ENCODE results near the gene CFI. TPM values are rescaled to one million over a fixed set of nuclear protein-coding genes. Genes with fewer than 3 reads are reported as not detected.
A peak's percentile ranks its signal among the peaks of the same experiment; 100 is the strongest.

Gene CFI
- total RNA-seq, 2 experiments from 2014 or later: not detected

DNA sequence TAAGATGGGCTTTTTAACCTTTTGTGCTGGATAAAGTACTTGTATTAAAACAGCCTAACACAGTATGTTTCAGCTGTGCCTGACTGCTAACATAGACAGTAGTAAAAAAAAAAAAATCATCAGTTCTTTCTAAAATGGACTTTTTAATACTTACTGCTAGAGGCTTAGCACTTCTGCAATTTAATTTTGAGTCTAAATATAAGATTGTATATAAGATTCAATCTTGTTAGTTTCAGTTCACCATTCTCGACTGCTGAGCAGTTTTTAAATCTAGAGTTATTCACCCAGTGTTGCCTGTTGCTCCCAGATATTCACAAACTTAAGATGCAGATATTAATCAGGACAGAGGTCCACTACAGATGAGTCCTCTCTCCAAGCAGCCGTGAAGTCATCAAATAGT, 78.7 kb downstream of the CFI start:
- no peak overlapping the region for H2AFZ ChIP-seq (ENCODE audit: low read length)
- H3K4me3 ChIP-seq (ENCODE audit: low read depth, low read length, poor library complexity, severe bottlenecking): no peak overlapping the region
- no peaks in the 10 kb centered on the region for H3K9me2 ChIP-seq (ENCODE audit: insufficient read depth, low read length)
- H3K4me2 ChIP-seq (ENCODE audit: low read length): peak overlapping the region; percentile 44
- BruUV-seq (replicated peaks): no TSS peak
- peaks cover 12% of the 10 kb centered on the region; the same call in 1 of the 2 replicates for H3K79me2 ChIP-seq (ENCODE audit: insufficient read depth, low read depth, low read length)
- intact Hi-C loops (cut with micrococcal nuclease; ENCODE audit: unreplicated experiment): no loop called here
- TF ChIP-seq EZH2phosphoT487 (IDR thresholded peaks at IDR 0.05; ENCODE audit: borderline replicate concordance, low read depth, low read length): no peak
- TF ChIP-seq CTCF (conservative IDR thresholded peaks at IDR 0.05; ENCODE audit: low read length): no peak
- H3K27ac ChIP-seq (ENCODE audit: low read depth, low read length, poor library complexity, severe bottlenecking): peak overlapping the region; percentile 2
- peaks cover 27% of the 10 kb centered on the region for H3K36me3 ChIP-seq (ENCODE audit: insufficient read depth, low read length)
- POLR2A ChIA-PET: interaction anchor here (1.1 to 1.3 kb wide), 2 partner anchors 10 to 13 kb away, joined by 3 to 8 read pairs; no protein-coding TSS in a partner anchor
- H3K4me1 ChIP-seq (ENCODE audit: insufficient read depth, low read length, poor library complexity, severe bottlenecking): peaks cover 17% of the 10 kb centered on the region
- peak; percentile 17 for DNase-seq (ENCODE audit: low spot score)
- no peaks in the 10 kb centered on the region for H4K20me1 ChIP-seq (ENCODE audit: insufficient read depth, low read length)
- no peaks in the 10 kb centered on the region; the same call in 1 of the 2 replicates for H3K9me3 ChIP-seq (ENCODE audit: low read length)
- CTCF ChIA-PET (ENCODE audit: unreplicated experiment): no interaction called here

- BruUV-seq (replicated peaks): no TSS peak
- intact Hi-C loops (cut with micrococcal nuclease; ENCODE audit: unreplicated experiment): no loop called here
- H2AFZ ChIP-seq (ENCODE audit: low read length): no peak overlapping the region
- peaks cover 13% of the 10 kb centered on the region for H3K4me1 ChIP-seq (ENCODE audit: insufficient read depth, low read length, poor library complexity, severe bottlenecking)
- H3K79me2 ChIP-seq (ENCODE audit: insufficient read depth, low read depth, low read length): peaks cover 5% of the 10 kb centered on the region; the same call in 1 of the 2 replicates
- DNase-seq (ENCODE audit: low spot score): no peak
- no peaks in the 10 kb centered on the region for H3K9me2 ChIP-seq (ENCODE audit: insufficient read depth, low read length)
- H3K4me2 ChIP-seq (ENCODE audit: low read length): no peak overlapping the region
- POLR2A ChIA-PET: interaction anchor here (1.1 to 1.3 kb wide), 2 partner anchors 11 to 12 kb away, joined by 3 to 8 read pairs; no protein-coding TSS in a partner anchor
- no peak for TF ChIP-seq EZH2phosphoT487 (IDR thresholded peaks at IDR 0.05; ENCODE audit: borderline replicate concordance, low read depth, low read length)
- no peak for TF ChIP-seq CTCF (conservative IDR thresholded peaks at IDR 0.05; ENCODE audit: low read length)
- H3K9me3 ChIP-seq (ENCODE audit: low read length): no peaks in the 10 kb centered on the region; the same call in 1 of the 2 replicates
- H3K4me3 ChIP-seq (ENCODE audit: low read depth, low read length, poor library complexity, severe bottlenecking): no peak overlapping the region
- peaks cover 32% of the 10 kb centered on the region for H3K36me3 ChIP-seq (ENCODE audit: insufficient read depth, low read length)
- CTCF ChIA-PET (ENCODE audit: unreplicated experiment): no interaction called here
- H4K20me1 ChIP-seq (ENCODE audit: insufficient read depth, low read length): no peaks in the 10 kb centered on the region
- H3K27ac ChIP-seq (ENCODE audit: low read depth, low read length, poor library complexity, severe bottlenecking): no peak overlapping the region
Observed at GRCh38 chr4:109722357-109722756, 79.4 kb downstream of the CFI start.

GRCh38 chr4:109721033-109721432, 80.8 kb downstream of the CFI start:
- TF ChIP-seq EZH2phosphoT487 (IDR thresholded peaks at IDR 0.05; ENCODE audit: borderline replicate concordance, low read depth, low read length) (no peak), CTCF (conservative IDR thresholded peaks at IDR 0.05; ENCODE audit: low read length) (no peak)
- CTCF ChIA-PET (ENCODE audit: unreplicated experiment): no interaction called here
- H3K4me3 ChIP-seq (ENCODE audit: low read depth, low read length, poor library complexity, severe bottlenecking): no peak overlapping the region
- no peaks in the 10 kb centered on the region for H3K9me2 ChIP-seq (ENCODE audit: insufficient read depth, low read length)
- H3K79me2 ChIP-seq (ENCODE audit: insufficient read depth, low read depth, low read length): peaks cover 5% of the 10 kb centered on the region; the same call in 1 of the 2 replicates
- H3K36me3 ChIP-seq (ENCODE audit: insufficient read depth, low read length): peaks cover 38% of the 10 kb centered on the region
- DNase-seq (ENCODE audit: low spot score): no peak
- H3K4me1 ChIP-seq (ENCODE audit: insufficient read depth, low read length, poor library complexity, severe bottlenecking): peaks cover 13% of the 10 kb centered on the region
- no peaks in the 10 kb centered on the region for H4K20me1 ChIP-seq (ENCODE audit: insufficient read depth, low read length)
- H2AFZ ChIP-seq (ENCODE audit: low read length): no peak overlapping the region
- H3K9me3 ChIP-seq (ENCODE audit: low read length): peaks cover 3% of the 10 kb centered on the region; the same call in 1 of the 2 replicates
- BruUV-seq (replicated peaks): no TSS peak
- intact Hi-C loops (cut with micrococcal nuclease; ENCODE audit: unreplicated experiment): no loop called here
- H3K4me2 ChIP-seq (ENCODE audit: low read length): no peak overlapping the region
- POLR2A ChIA-PET: interaction anchor here (0.7 kb wide), 1 partner anchor 1329 kb away, joined by 4 read pairs; no protein-coding TSS in a partner anchor
- H3K27ac ChIP-seq (ENCODE audit: low read depth, low read length, poor library complexity, severe bottlenecking): no peak overlapping the region
